ENCODE measurements around the gene PPP1R10.

The PPP1R10 gene

DNA sequence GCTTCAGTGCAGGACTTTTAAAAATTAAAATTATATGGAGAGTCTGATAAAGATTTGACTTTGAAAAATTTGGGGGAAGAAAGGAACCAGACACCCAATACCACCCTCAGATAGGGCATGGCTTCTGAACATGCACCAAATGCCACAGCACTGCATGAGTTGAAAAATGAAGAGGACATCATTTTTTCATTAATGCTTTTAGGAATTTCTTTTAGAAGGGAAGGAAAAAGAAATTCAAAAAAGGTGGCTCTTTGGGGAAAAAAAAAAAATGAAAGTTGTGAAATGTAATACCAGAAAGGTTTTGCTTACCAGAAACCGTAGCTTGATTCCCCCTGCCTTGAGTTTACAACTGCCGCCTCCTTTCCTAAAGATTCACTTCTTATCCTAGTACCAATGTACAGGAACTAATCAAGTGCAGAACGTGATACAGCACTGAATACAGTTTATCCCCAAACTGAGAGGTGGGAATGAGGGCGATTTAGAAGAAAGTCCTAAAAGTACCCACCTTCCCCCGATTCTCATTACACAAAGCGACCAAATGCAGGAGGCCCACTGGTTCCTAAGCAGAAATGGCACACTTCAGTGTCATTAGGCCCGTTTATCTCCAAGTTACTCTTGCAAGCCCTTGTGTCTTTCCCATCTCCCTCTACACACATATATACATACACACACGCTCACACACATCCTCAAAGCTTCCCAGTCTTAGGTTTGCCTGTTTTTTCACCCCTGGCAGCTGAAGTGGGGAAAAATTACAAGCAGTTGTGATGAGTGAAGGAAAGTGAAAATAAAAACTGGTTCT, 2.8 kb downstream of the PPP1R10 start:
- no peak for DNase-seq (ENCODE audit: low read depth)
- no peak for TF ChIP-seq CTCF (IDR thresholded peaks at IDR 0.05; ENCODE audit: insufficient read depth, low read depth, low read length, missing control alignments)
- H3K4me3 ChIP-seq (ENCODE audit: low read length) = peak overlapping the region; percentile 96

DNA sequence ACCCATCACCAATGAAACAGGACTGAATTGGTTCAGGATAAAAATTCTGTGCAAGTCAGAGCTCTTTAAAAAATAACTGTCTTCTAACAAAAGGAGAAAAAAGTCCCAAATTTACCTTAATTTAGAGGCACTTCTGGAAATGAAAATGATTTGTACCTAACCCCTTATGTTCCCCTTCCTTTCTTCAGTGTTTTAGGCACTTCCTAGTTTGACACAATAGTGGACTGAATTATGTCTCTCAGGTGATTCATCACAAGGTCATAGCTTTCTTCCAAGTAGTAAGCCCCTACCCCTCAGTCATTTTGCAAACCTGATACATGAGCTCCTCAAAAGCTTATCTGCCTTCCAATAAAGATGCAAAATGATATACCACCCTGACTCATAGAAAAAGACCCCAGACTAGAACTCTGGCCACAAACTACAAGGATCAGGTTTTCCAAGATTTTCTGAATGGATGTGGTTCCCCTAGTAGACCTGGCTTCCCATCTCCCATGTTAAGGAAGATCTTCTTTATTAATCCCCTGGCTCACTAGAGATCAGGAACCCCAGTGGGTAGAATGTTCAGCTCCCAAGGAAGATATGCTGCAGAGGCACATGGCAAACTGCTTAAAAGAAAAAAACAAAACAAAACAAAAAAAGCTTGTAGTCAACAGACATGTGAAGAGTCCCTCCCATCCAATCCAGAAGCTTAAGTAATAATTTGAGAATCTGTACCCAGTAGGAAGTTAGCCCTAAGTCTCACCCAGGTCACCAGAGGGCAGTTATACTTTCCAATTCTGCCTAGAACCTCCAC, 3.6 kb downstream of the PPP1R10 start:
- H3K4me3 ChIP-seq (ENCODE audit: low read length) = no peak overlapping the region
- DNase-seq (ENCODE audit: low read depth) = peak; percentile 58
- no peak for TF ChIP-seq CTCF (IDR thresholded peaks at IDR 0.05; ENCODE audit: insufficient read depth, low read depth, low read length, missing control alignments)

GRCh38 chr6:30612687-30613248, 4.3 kb downstream of the PPP1R10 start:
- TF ChIP-seq CTCF (IDR thresholded peaks at IDR 0.05; ENCODE audit: insufficient read depth, low read depth, low read length, missing control alignments) = no peak
- no peak for DNase-seq (ENCODE audit: low read depth)

GRCh38 chr6:30612213-30612612, 4.8 kb downstream of the PPP1R10 start:
- H3K4me3 ChIP-seq (ENCODE audit: low read length) = no peak overlapping the region
- peak; percentile 45 for TF ChIP-seq CTCF (IDR thresholded peaks at IDR 0.05; ENCODE audit: insufficient read depth, low read depth, low read length, missing control alignments)
- peak; percentile 45 for DNase-seq (ENCODE audit: low read depth)

More at GRCh38 chr6:30612687-30613248, 4.3 kb downstream of the PPP1R10 start:
- H3K4me3 ChIP-seq (ENCODE audit: low read length) = no peak overlapping the region

DNA sequence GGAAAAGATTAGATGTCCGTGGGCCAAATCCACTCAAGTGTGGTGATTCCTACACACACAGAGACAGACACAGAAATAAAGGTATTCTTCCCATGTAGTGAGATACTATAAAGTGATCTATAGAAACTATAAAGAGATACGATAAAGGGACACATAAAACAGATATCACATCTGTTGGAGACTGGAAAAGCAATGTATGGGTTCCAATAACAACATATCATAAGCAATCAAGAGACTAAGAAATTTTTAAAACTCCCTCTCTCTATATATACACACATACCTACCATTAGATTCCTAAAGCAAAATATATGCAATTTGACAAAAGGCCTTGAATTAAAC, 5.2 kb downstream of the PPP1R10 start:
- no peak overlapping the region for H3K4me3 ChIP-seq (ENCODE audit: low read length)
- DNase-seq (ENCODE audit: low read depth) = no peak
- TF ChIP-seq CTCF (IDR thresholded peaks at IDR 0.05; ENCODE audit: insufficient read depth, low read depth, low read length, missing control alignments) = no peak

DNA sequence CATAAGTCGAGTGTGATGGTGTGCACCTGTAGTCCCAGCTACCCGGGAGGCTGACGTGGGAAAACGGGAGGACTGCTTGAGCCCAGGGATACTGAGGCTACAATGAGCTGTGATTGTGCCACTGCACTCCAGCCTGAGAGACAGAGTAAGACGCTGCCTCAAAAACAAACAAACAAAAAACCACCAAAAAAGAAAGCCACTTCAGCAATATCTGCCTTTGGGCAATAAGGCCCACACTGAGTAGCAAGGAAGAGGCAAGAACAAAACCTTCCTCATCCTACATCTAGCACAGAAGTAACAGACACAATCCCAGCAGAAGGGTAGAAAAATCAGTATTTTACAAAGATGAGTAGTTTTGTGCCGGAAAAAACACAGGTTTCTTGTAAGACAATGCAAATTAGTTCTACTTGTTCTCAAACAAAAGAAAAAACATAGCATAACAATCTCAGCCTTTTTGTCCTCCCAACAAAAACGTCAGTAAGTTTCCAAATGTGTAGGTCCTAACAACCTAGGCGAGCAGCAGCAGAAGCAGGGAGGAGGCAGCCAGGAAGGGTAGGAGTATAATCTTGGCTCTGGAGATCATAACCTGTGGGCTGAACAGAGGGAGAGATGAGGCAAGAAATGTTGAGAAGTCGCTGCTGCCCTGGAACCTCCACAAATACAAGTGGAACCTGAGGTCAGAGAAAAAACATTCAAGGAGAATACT, 5.7 kb downstream of the PPP1R10 start:
- H3K4me3 ChIP-seq (ENCODE audit: low read length) = no peak overlapping the region
- DNase-seq (ENCODE audit: low read depth) = no peak
- TF ChIP-seq CTCF (IDR thresholded peaks at IDR 0.05; ENCODE audit: insufficient read depth, low read depth, low read length, missing control alignments) = no peak

Data from epithelial cell of esophagus (primary cell).